ENCODE measurements around the gene LSM14B. TPM values are rescaled to one million over a fixed set of nuclear protein-coding genes. Genes with fewer than 3 reads are reported as not detected.

The LSM14B gene
- 21.2 to 25.4 TPM (median 23.8 TPM) in 5 replicates for total RNA-seq (2022; extraction: Qiagen RNA extraction; ENCODE audit: low read depth)

DNA sequence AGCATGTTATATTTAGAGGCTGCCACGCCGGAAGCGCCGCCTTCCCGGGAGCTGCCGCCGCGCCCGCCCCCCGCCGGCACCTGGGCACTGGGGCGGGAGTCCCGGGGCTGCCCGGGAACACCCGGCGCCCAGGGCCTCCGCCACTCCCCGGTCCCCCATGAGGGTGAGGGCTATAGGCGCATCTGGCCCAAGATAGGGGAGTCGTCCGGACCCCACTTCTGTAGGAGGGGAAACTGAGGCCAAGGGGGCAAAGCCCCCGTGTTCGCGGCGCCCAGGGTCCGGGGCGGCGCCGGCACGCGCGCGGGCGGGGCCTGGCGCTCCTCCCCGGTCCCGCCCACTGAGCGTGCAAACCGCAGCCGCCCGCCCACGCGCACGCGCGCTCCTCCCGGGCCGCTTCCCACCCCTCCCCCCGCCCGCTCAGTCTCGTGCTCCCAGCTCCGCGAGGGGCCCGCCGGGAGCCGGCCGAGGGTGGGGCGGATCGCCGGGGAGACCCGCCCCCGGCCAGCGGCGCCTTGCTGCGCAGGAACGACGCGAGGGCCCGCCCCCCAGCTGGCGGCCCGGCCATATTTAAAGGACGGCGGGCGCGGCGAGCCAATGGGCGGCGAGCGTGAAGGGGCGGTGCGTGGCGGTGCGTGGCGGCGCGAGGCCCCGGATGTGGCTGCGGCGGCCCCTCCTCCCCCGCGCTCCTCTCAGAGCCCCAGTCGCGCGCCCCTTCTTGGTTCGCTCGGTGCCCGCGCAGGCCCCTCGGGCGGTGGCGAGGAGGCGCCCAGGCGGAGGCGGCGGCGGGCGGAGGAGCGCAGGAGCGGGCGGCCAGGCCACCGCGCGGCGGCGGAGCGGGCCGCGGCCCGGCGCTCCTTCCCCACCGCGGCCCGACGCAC, at the start of gene LSM14B:
TSS of gene LSM14B (plus strand) at position 700 of the 878 bp plus-strand sequence. CDS start 192 bp downstream, outside the sequence.

DNA sequence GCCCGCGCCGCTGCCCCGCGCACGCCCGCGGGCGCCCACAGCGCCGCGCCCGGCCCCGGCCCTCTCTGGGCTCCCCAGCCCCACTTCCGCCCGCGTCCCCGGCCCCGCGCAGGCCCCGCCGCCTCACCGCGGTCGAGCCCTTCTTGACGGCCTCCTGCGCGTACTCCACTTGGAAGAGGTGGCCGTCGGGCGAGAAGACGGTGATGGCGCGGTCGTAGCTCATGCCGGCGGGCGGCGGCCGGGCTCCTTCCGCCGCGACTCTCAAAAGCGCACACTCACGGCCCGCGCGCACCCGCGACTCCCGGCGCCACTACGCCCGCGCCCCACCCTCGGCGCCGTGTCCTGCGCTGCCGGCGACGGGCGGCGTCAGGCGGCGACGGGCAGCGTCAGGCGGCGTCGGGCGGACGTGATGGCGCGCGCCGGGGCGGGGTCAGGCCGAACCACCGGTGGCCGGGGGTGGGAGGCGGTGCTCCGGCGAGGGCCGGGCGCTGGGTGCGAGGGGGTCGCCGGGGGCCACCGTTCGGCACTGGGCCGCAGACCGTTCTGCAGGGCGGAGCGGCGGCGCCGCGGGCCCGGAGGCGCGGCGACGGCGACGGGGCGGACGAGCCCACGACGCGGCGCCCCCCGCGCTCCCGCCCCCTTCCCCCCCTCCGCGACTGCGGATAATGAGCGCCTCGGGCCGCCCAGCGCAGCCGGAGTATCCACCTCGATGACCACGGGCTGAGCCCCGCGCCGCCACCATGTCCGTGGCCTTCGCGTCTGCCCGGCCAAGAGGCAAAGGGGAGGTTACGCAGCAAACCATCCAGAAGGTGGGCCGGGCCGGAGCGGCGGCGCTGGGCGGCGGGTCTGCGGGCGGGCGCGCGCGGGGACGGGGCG, 21.0 kb downstream of the LSM14B start, which contains the start of the genes PSMA7 and SS18L1:
TSS of gene PSMA7 (minus strand) at position 314 of the 876 bp plus-strand sequence. CDS start at position 223, 91 bp downstream.
TSS of gene SS18L1 (plus strand) at position 689 of the 876 bp plus-strand sequence. CDS start at position 741, 52 bp downstream.

DNA sequence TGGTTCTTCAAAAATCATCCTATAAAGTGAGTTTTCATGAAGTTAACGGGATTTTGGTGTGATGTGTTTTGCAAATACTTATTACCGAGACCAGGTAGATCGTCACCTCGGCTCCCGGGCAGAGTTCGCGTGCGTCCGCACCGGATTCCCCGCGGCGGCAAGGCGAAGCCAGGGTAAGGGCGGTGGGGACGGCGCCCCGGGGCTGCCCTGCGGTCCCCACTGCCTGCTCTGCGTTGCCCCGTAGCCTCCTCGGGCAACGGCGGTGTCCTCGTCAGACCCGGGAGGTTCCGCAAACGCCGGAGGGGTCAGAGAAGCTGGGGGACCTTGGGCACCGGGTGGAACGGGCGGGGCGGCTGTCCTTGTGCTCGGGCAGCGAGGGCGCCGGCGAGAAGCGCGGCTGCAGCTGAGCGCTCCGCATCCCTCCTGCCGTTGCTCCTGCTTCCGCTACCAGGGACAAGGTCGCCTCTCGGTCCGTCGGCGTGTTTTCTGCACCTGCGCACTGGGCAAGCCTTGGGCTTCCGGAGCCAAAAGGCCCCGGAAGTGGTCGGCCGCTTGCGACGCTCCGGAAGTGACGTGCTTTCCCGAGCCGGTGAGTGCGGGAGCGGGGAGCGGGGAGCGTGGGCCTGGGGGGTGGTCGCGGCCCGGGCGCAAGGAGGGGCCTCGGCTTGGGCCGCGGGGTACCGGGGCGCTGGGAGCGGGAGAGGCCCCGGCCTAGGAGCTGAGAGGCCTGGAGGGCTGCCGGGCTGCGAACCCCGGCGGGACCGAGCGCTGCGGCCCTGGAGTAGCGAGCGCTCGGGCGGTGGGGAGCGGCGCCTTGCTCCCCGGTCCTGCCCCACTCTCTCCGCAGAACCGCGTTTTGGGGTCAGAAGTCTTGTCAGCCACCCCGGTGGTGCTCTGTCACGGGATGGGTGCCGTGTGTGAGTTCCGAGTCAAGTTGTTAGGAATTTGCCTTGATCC, 60.5 kb downstream of the LSM14B start, which contains the start of gene MTG2:
TSS of gene MTG2 (plus strand) at position 560 of the 957 bp plus-strand sequence. CDS start 10,393 bp downstream, outside the sequence.

Other genes with a start within 250 kb of the LSM14B start
- 16.4 to 19.3 TPM (median 18.1 TPM) in 5 replicates for gene TAF4, start 56.6 kb upstream of the LSM14B start, total RNA-seq (2022; extraction: Qiagen RNA extraction; ENCODE audit: low read depth)
- 517 to 577 TPM (median 558 TPM) in 5 replicates for gene PSMA7, start 20.9 kb downstream of the LSM14B start, total RNA-seq (2022; extraction: Qiagen RNA extraction; ENCODE audit: low read depth)
- gene SS18L1, start 21.3 kb downstream of the LSM14B start, total RNA-seq (2022; extraction: Qiagen RNA extraction; ENCODE audit: low read depth): 6.6 to 11.2 TPM (median 8.8 TPM) in 5 replicates
- gene MTG2, start 60.6 kb downstream of the LSM14B start, total RNA-seq (2022; extraction: Qiagen RNA extraction; ENCODE audit: low read depth): 30.7 to 39.4 TPM (median 36.4 TPM) in 5 replicates
- not detected in 5 replicates for gene HRH3, start 97.8 kb downstream of the LSM14B start, total RNA-seq (2022; extraction: Qiagen RNA extraction; ENCODE audit: low read depth)
- 16.4 to 23.5 TPM (median 20.9 TPM) in 5 replicates for gene OSBPL2, start 116.0 kb downstream of the LSM14B start, total RNA-seq (2022; extraction: Qiagen RNA extraction; ENCODE audit: low read depth)
- 156 to 190 TPM (median 184 TPM) in 5 replicates for gene ADRM1, start 180.5 kb downstream of the LSM14B start, total RNA-seq (2022; extraction: Qiagen RNA extraction; ENCODE audit: low read depth)
- gene LAMA5, start 244.8 kb downstream of the LSM14B start, total RNA-seq (2022; extraction: Qiagen RNA extraction; ENCODE audit: low read depth): 311 to 502 TPM (median 462 TPM) in 5 replicates

Measured in A549 treated with GW870086 at 1 μM for 4 hours (cell line).